GM21576 (cell line): Measurements from ENCODE around the gene TMEM232.
A peak's percentile ranks its signal among the peaks of the same experiment; 100 is the strongest.
"Not testable (repeated sequence)": the region's sequence is repeated elsewhere in the genome, so short reads cannot be mapped to it uniquely, and the experiment has no call there.

Experiments
- ATAC-seq: cut with Tn5 transposase; IDR thresholded peaks from one replicate; pipeline ENCODE4 v1.9.1; 2021; ENCODE audit warnings: mild to moderate bottlenecking, moderate library complexity; ENCODE audit not compliant: unreplicated experiment

The TMEM232 gene

GRCh38 chr5:110716247-110717245 lies 9.9 kb downstream of the TMEM232 start:
- ATAC-seq, result no peak

DNA sequence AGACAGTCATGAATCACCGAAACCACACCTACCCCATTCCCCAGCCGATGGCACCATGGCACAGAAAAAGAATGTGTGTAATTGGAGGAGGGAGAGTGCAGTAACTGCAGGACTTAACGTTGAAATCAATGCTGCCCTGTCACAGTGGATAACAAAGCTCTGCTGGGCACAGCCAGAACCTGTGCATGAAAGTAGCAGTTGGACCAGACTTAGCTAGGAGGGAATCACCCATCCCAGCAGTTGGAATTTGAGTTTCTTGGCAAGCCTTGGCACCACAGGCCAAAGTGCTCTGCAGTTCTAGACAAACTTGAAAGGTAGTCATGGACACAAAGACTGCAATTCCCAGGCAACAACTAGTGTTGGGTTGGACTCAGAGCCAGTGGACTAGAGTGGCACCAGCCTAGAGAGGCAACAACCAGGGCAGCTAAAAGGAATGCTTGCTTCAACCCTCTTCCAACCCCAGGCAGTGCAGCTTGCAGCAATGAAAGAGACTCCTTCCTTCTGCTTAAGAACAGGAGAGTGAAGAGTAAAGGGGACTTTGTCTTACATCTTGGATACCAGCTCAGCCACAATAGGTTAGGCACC lies 19.1 kb downstream of the TMEM232 start:
- ATAC-seq, result no peak

- no peak for ATAC-seq
Observed at GRCh38 chr5:110705349-110705748, 21.1 kb downstream of the TMEM232 start.

DNA sequence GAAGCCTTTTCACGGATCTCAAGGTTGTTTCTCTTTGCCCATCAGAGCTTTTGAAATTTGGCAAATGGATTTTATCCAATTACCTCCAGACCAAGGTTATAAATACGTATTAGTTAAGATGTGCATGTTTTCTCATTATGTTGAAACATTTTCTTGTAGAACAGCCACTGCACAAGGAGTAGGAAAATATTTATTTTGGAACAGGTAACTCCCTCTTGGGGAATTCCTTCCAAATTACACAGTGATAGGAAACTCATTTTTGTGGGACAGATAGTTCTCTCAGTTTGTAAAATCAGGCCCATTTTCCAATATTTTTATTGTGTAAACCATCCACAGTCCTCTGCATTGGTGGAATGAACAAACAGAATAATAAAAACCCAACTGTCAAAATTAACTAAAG lies 23.0 kb downstream of the TMEM232 start:
- ATAC-seq, result no peak

- no peak for ATAC-seq
Observed at GRCh38 chr5:110702704-110703103, 23.8 kb downstream of the TMEM232 start.

GRCh38 chr5:110702300-110702699 lies 24.2 kb downstream of the TMEM232 start:
- ATAC-seq, result no peak

DNA sequence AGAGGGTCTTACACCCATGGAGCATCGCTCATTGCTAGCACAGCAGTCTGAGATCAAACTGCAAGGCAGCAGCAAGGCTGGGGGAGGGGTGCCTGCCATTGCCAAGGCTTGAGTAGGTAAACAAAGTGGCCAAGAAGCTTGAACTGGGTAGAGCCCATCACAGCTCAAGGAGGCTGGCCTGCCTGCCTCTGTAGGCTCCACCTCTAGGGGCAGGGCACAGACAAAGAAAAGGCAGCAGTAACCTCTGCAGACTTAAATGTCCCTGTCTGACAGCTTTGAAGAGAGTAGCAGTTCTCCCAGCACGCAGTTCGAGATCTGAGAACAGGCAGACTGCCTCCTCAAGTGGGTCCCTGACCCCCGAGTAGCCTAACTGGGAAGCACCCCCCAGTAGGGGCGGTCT lies 33.8 kb downstream of the TMEM232 start:
- not testable (repeated sequence) for ATAC-seq

DNA sequence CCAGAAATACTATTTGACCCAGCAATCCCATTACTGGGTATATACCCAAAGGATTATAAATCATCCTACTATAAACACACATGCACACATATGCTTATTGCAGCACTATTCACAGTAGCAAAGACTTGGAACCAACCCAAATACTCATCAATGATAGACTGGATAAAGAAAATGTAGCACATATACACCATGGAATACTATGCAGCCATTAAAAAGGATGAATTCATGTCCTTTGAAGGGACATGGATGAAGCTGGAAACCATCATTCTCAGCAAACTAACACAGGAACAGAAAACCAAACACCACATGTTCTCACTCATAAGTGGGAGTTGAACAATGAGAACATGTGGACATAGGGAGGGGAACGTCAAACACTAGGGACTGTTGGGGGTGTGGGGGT lies 35.9 kb downstream of the TMEM232 start:
- not testable (repeated sequence) for ATAC-seq

- no peak for ATAC-seq
Observed at GRCh38 chr5:110687485-110687884, 39.0 kb downstream of the TMEM232 start.

DNA sequence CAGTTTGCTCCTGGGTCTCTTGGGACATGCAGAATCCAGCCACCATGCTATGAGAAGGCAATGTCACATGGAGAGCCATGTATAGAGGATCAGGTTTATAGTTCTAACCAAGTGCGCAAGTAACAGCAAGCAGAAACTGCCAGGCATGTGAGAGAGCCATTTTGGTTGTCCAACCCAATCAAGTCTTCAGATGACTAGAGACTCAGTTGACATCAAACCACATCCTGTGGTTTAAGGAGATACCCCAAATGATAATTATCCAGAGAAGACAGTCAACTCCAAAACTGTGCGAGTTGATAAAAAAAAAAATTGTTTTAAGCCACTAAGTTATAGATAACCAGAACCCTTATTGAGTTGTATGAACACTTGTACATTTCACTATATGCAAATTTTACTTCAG lies 40.2 kb downstream of the TMEM232 start:
- ATAC-seq, result no peak

DNA sequence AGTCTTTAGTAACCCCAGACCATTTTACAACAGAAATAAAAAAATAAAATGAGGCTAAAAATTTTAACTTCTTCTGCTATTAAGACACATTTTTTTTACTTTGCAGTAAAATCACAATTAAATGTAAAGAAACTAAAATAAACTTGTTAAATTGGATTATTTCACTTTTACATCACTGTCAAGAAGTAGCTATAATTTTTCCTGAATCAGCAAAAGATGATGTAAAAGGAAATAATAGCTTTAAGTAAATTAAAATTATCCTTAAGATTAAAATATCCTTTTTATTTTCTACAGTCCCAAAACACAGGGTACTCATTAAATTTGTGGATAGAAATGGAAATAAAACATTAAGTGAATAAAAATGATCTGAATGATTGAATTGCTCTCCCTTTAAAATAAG lies 44.5 kb downstream of the TMEM232 start:
- no peak for ATAC-seq

DNA sequence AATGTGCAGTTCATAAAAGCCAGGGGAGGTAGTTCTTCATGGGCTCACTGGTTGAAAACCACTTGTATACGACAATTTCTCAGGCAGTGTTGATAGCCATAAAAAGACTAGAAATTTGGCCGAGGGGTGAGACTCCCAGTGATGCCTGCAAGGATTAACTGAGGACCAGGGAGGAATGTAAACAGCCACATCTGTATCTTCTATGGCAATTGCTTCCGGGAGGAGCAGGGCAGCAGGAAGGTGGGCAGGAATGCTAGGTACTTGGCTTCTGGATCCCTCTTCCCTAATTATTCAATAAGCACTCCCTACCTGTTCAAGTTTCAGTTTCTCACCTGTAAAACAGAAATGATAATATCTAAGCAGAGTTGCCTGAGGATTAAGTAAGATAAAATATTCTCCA lies 45.4 kb downstream of the TMEM232 start:
- ATAC-seq, result no peak

- ATAC-seq, result not testable (repeated sequence)
Observed at GRCh38 chr5:110676554-110676953, 49.9 kb downstream of the TMEM232 start.

GRCh38 chr5:110665184-110665726 lies 61.2 kb downstream of the TMEM232 start:
- ATAC-seq, result no peak

GRCh38 chr5:110663525-110663924 lies 62.9 kb downstream of the TMEM232 start:
- peak; percentile 86 for ATAC-seq

DNA sequence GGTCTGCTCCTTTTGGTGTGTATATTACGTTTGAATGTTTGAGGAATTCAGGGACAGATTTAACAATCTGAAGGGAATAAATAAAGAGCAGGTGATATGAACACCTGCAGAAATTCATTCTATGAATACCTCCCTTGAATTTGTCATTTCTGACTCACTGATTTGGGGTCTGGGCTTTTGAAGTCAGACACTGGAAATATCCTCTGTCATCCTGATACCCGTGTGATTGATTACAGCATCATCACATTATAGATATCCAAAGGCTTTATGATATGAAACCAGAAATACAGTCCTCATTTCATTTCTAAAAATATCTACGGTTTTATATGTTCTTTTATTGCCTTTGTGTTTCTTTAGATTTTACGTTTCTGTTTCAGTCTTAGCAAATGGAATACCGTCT lies 68.5 kb downstream of the TMEM232 start:
- no peak for ATAC-seq

DNA sequence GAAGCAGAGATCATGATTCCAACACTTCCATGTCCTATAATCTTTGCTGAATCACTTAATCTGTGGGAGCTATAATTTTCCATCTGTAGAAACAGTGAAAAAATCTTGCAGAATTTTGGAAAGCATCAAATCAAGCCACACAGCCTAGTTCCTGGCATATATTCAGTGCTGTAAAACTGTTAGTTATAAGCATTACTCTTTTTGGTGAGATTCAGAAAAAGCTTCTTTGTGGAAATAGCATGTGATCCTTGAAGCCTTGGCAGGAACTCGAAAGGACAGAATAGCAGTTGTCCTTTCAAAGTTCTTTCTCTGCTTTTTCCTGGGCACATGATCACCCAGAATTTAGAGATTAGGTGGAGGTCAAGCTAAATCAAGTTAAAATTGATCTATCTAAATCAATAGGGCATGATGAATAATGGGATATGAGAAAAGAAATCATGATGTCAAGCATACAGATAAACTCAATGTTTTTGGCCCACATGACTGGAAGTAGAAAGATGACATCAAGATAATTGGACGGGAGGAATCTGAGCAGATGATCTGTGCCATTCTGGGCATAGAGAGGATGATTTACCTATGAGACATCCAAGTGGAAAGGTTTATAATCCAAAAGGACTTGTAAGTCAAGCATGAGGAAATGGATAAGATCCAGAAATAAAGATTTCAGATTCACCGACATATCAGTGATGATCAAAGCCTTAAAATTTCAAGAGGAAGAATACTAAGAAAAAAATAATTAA lies 73.1 kb downstream of the TMEM232 start:
- ATAC-seq, result no peak

DNA sequence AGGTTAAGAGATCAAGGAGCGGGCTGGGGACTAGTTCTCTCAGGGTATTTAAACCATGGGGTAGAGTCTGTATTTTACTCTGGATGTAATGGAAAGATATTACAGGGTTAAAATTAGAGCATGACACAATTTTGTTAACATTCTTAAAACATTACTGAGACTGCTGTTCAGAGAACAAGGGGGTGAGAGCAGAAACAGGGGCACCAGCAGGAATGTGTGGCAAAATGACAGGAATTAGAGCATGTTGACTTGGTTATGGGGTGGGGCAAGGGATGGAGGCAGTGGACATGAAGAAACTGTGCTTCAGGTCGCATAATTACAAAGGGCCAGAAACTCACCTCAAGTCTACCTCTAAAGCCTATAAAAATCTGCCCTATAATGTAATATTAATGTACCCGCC lies 75.0 kb downstream of the TMEM232 start:
- ATAC-seq, result no peak

- ATAC-seq, result no peak
Observed at GRCh38 chr5:110644357-110644756, 82.1 kb downstream of the TMEM232 start.

DNA sequence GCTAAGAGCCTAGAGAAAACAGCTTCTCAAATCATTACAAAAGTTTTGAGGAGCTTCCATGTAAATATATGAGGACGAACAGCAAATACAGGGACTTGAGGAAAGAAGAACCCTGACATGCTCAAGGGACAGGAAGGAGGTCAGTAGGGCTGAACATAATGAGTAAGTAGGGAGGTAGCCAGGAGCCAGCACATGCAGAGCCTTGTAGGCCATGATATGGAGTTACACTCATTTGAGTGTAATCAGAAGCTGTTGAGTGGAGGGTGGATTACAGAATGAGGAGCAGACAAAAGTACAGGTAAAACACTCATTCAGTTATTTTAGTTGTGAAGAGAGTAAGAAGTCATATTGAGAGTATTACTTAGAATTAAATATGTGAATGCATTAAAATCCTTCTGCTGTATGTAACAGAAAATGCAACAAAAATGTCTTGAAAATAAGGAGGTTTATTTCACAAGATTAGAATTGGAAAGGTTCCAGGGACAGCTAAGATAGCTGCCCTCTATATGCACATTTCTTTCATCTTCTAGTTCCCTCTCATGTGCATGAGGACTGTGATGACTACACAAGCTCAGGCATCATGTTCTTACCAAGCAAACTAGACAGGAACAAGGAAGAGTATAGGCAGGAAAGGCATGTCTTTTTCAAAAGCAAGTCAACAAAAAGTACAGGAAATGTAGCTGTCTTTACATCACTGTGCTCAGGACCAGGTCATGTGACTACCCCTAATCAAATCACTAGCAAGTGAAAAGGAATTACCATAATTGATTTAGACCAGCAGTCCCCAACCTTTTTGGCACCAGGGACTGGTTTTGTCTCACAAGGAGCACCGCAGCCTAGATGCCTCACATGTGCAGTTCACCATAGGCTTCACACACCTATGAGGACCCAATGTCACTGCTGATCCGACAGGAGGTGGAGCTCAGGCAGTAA lies 87.2 kb downstream of the TMEM232 start:
- ATAC-seq, result no peak
